Stimulated activated CD4-positive, alpha-beta T cell treated with anti-CD3 and anti-CD28 coated beads, Interleukin-12 subunit alpha, Interleukin-12 subunit beta, amount 100 ng/mL, for 48 hours (primary cell): ENCODE measurements around the gene NUP50.

Experiments used
- DNase-seq, 3 donors: peaks; one replicate each; pipeline ENCODE4 v3.0.0-alpha.2; 2020; ENCODE audit warnings: low read depth in 2 of 3, low spot score in 1 of 3

NUP50 gene

GRCh38 chr22:45192701-45193187 lies 29.0 kb downstream of the NUP50 start:
- DNase-seq: no peak

- no peak for DNase-seq
Measured at GRCh38 chr22:45194686-45195085, 31.0 kb downstream of the NUP50 start.

GRCh38 chr22:45195616-45196015 lies 31.9 kb downstream of the NUP50 start:
- no peak for DNase-seq

- no peak for DNase-seq
Measured at GRCh38 chr22:45196308-45196707, 32.6 kb downstream of the NUP50 start.

GRCh38 chr22:45196926-45197605 lies 33.3 kb downstream of the NUP50 start:
- DNase-seq: no peak

GRCh38 chr22:45197606-45198462 lies 34.1 kb downstream of the NUP50 start:
- no peak for DNase-seq

DNA sequence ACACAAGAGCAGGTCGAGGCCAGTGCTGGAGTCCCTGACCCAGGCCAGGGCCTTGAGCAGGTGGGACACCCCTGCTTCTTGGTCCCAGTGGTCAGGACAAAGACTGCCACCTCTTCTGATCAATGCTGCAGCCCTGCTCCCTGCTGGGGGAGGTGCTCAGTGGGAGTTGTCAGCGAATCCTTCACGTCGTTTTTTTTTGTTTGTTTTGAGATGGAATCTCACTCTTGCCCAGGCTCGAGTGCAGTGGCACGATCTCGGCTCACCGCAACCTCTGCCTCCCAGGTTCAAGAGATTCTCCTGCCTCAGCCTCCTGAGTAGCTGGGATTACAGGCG lies 34.7 kb downstream of the NUP50 start:
- no peak for DNase-seq

GRCh38 chr22:45199723-45200122 lies 36.0 kb downstream of the NUP50 start:
- DNase-seq: no peak

GRCh38 chr22:45200230-45200629 lies 36.5 kb downstream of the NUP50 start:
- no peak for DNase-seq

DNA sequence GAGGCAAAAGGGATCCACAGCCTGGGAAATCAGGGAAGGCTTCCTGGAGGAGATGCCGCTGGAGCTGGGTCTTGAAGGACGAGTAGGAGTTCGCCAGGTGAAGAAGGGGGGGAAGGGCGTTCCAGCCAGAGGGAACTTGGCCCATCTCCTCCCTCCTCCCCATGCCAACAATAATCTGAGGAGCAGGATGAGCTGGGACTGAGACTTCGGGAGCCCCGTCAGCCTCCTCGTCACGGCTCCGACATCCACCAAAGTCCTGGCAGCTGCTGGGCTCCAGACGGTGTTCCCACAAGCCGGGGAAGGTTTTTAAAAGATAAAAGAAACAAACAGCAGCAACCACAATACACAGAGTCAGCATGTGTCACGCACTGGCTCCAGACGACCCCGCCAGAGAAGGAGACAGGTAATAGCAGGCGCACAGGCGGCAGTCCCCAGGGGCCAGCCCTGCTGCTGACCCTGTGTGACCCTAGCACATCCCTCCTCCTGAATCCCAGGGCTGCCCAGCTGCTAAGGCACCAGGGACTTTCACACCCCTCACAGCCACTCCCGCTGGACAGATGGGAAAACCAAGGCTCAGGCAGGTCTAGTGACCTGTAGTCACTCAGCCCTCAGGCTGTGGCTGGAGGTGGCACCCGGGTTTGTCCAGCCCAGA lies 37.3 kb downstream of the NUP50 start:
- no peak for DNase-seq

- DNase-seq: no peak
Measured at GRCh38 chr22:45201678-45202332, 38.1 kb downstream of the NUP50 start.

DNA sequence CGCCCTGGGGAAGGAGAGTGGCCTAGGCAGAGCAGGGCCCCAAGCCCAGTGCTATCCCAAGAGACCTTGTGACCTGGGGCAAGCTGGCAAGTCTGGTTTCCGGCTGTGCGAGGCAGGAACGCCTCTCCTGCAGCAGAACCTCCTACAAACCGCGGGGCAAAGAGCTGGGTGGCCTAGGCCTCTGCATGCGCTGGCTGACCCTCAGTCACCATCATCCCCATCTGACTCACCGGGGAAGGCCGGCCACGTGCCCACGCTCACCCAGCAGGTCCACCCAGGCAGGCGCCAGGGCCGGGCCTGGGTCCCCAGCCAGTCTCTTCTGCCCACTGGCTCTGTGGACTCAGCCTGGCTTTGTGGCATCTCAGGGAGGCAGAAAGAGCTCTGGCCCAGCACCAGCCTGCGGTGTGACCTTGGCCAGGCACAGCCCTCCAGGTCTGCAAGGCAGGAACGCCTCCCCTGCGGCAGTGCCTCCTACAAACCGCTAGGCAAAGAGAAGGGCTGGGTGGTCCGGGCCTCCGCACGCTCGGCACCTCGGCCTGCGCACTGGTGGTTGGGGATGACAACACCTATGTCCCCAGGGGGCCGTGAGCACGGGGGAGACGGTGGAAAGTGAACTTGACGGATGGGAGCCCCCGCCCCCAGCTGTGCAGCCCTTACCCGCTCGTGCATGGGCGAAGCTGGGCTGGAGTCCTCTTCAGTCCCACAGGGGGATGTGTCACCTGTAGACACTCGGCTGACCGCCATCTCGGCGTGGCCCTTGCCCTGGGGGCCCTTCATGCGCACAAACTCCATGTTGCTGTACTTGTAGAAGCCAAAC lies 38.8 kb downstream of the NUP50 start:
- no peak for DNase-seq

DNA sequence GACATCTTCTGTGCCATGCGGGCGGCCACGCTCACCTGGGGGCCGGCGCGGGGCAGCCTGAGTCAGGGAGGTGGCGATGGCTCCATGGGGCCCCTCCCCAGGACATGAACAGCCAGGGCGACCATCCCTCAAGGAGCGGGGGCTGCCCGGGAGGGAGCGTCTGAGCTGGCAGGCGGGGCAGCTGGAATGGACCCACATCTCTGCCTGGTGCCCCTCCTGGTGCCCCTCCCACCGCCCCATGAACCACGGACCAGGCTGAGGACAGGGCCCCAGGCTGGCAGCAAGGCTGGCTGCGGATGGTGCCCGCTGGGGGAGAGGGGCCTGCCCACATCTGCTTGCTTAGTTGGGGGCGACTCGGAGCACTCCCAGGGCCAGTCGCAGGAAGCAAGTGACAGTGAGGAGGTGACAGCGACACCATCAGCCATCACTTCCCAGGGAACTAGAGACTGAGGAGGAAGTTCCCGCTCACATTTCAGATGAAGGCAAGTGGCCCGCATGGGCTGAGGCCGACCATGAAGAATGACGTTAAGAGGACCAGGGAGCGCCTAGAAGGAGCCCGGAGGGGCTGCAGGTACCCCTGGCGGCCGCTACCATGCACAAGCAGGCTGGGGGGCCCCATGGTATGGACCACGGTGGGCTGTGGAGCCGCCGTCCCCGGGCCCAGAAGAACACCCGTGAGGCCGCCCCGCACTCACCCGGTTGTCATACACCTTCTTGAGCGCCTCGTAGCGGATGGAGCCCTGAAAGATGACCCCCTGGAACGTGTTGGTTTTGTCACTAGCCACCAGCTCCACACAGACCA lies 39.6 kb downstream of the NUP50 start:
- no peak for DNase-seq

DNA sequence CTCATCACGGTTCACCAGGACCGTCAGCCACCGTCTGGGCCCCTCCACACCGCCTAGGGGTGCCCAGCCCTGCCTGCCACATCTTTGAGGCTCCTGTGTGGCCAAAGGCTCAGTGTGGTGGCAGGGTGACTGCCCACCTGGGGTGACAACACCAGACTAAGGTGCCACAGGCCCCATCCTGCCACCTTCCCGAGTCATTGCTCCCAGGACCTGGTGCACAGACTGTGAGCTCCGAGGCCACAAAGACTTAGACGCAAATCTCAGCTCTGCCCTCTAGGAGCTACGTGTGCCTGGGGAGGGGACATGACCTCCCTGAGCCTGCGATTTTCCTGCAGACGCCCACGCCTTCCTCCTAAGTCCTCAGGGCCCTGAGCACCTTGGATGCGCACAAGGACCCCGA lies 40.5 kb downstream of the NUP50 start:
- DNase-seq: no peak

GRCh38 chr22:45204819-45205218 lies 41.1 kb downstream of the NUP50 start:
- no peak for DNase-seq

- DNase-seq: no peak
Measured at GRCh38 chr22:45205276-45205925, 41.7 kb downstream of the NUP50 start.

DNA sequence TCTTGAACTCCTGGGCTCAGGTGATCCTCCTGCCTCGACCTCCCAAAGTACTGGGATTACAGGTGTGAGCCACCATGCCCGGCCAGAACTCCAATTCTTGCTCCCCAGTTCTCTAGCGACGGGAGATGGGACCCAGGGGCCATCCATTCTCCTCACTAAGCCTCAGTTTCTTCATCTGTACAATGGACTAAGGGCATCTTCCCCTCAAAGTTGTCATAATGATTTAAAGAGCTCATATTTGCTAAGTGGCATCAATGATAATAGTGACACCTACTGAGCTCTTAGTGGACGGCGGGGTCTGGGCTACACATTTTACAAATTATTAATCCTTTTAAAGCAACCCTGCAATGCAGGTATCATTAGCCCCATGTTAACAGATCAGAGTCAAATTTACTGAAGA lies 42.5 kb downstream of the NUP50 start:
- DNase-seq: no peak

DNA sequence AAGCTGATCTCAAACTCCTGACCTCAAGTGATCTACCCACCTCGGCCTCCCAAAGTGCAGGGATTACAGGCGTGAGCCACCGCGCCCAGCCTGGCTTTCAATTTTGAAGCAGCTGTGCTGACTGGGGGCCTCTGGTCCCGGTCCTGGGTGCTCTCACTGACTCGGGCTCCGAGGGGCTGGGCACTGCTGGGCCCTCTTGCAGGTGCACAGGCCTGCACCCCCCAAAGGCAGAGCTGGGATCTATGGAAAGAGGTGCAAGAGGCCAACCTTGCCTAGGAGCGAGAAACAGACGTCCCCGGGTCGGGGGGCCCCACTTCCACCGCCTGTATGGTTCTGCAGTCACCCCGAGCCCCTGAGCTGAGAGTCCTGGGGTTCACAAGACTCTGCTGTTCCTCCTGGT lies 43.8 kb downstream of the NUP50 start:
- DNase-seq: no peak

DNA sequence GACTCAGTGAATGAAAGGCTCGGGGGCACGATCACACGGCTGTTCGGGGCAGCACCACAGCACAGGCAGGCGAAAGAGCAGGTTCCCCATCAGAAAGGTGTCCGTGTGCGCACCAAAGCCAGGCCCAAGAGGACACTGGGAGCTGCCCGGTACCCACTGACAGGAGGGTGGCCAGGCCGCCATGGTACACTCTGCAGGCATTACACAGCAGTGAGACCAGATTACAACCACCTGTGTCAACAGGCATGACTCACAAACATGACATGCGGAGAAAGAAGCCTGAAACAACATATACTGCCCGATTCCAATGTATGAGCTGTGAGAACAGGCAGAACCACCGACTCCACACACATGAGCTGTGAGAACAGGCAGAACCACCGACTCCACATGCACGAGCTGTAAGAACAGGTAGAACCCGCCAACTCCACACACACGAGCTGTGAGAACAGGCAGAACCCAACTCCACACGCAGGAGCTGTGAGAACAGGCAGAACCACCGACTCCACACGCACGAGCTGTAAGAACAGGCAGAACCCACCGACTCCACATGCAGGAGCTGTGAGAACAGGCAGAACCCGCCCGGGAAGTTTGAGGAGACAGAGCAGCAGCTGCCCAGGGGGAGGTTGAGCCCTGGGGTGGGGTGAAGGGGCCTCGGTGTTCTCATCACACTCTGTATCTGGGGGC lies 44.4 kb downstream of the NUP50 start:
- DNase-seq: no peak
